Measurements from ENCODE around the gene HAND2.
A peak's percentile ranks its signal among the peaks of the same experiment; 100 is the strongest.

Gene HAND2

DNA sequence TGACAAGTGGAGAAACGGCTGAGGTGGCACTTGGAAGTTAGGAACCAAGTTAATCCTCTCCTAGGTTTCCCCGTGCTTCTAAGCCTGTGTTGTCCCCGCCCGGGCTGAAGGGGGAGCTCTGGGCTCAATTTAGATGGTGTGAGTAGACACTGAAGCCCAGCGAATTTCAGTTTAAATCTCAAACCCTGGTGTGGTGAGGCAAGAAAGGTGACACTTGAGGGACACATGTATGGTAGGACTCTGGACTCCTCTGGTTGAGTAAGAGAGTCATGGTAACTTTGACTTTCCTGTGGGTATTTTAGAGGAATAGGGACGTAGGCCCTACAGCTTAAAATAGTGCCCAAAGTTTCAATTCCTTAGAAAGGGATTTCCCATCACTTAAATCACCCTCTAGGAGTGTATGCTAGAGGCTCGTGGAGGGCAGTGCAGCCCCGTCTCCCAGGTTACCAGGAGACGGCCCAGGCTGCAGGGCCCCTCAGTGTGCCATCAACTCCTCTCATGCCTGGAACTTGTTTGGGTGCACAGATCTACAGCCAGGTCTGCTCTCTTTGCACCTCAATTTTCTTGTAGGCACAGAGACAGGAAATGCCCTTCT, 24.0 kb downstream of the HAND2 start:
- H3K9me3 ChIP-seq (ENCODE audit: insufficient read depth, low read depth, low read length) = no peaks in the 10 kb centered on the region
- H3K27me3 ChIP-seq (ENCODE audit: insufficient read depth, low read length) = peaks cover 100% of the 10 kb centered on the region
- no peak overlapping the region for H3K27ac ChIP-seq (ENCODE audit: low read length)
- H3K4me3 ChIP-seq (ENCODE audit: low read length) = peak overlapping the region; percentile 42; the same call in 1 of the 2 replicates
- peaks cover 4% of the 10 kb centered on the region; the same call in 1 of the 2 replicates for H3K4me1 ChIP-seq (ENCODE audit: insufficient read depth, low read length)
- no peaks in the 10 kb centered on the region for H3K36me3 ChIP-seq (ENCODE audit: insufficient read depth, low read depth, low read length)
- no peak overlapping the region for H3K9ac ChIP-seq (ENCODE audit: low read depth, low read length)

DNA sequence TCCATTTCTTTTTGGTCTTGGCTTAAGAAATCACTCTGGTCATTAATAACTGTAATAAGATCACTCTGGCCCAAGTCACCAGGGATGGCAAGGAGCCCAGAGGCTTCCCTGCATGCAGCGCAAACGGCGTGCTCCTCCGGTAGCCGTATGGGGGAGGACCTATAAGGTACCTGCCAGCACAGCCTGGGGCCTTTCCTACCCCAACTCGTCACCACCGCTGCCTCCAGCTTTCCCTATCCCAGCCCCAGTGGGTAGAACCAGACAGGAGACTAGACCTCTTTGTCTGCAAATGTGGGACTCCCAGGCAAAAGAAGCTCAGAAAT, 25.9 kb downstream of the HAND2 start:
- Histone ChIP-seq H3K9me3 (ENCODE audit: insufficient read depth, low read depth, low read length) (no peaks in the 10 kb centered on the region), H3K36me3 (ENCODE audit: insufficient read depth, low read depth, low read length) (no peaks in the 10 kb centered on the region), H3K4me1 (ENCODE audit: insufficient read depth, low read length) (peaks cover 4% of the 10 kb centered on the region; the same call in 1 of the 2 replicates), H3K9ac (ENCODE audit: low read depth, low read length) (no peak overlapping the region), H3K4me3 (ENCODE audit: low read length) (no peak overlapping the region), H3K27me3 (ENCODE audit: insufficient read depth, low read length) (peaks cover 100% of the 10 kb centered on the region), H3K27ac (ENCODE audit: low read length) (no peak overlapping the region)

DNA sequence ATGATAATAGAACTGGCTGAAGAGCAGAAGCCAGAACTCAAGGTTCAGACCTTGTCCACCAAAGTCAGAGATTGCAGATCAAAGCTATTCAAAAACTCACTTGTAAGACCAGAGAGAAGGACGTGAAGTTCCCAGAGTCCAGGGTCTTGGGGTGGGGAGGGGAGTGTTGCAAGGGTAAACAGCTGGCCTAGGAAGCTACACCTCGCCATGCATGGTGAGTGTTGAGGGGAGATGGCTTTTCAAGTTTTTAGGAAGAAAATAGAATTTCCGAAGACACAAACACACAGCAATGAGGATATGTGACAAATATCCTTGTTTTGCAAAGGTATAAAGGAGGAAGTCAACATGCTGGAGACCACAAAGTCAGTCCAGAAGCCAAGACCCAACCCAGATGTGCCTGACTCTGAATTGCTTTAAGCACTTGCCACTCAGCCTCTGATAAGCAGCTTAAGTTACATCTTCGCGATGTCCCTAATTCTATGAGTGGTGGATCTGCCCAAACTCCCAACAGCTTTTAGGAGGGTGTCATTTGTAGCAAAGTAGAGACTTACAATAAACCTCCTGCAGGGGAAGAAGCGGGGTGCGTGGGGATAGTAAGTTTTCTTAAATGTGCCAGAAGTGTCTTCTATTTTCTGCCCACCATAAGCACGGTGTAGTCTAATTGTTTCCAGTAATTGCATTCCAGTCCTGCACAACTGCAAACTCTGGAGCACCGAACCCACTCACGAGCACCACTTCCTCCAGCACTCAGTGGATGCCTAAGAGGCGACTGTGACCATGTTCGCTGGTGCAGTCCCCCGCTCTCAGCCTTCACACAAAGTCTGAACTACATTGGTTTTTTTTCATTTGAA, 26.5 kb downstream of the HAND2 start:
- Histone ChIP-seq H3K27me3 (ENCODE audit: insufficient read depth, low read length) (peaks cover 100% of the 10 kb centered on the region), H3K9me3 (ENCODE audit: insufficient read depth, low read depth, low read length) (no peaks in the 10 kb centered on the region), H3K27ac (ENCODE audit: low read length) (no peak overlapping the region), H3K4me1 (ENCODE audit: insufficient read depth, low read length) (peaks cover 4% of the 10 kb centered on the region; the same call in 1 of the 2 replicates), H3K36me3 (ENCODE audit: insufficient read depth, low read depth, low read length) (no peaks in the 10 kb centered on the region), H3K9ac (ENCODE audit: low read depth, low read length) (no peak overlapping the region), H3K4me3 (ENCODE audit: low read length) (no peak overlapping the region)

DNA sequence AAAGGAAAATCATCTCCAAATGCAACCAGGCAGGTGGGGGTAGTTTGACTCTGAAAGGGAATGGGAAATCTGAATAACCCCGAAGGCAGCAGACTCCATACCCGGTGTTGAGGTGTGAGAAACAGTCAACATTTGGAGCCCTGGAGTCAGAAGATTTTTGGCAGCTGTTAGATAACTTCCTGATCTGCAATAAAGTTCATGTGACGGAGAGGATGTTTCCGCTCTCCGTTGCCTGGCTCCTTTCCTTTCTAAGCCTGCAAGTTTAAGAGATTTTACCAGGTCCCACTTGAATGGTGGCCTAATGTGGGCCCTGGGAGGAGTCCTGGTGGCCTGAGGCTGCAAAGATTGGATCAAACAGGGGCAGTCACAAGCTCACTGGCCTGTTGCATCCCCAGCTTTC, 27.7 kb downstream of the HAND2 start:
- Histone ChIP-seq H3K4me1 (ENCODE audit: insufficient read depth, low read length) (peaks cover 4% of the 10 kb centered on the region; the same call in 1 of the 2 replicates), H3K9ac (ENCODE audit: low read depth, low read length) (no peak overlapping the region), H3K4me3 (ENCODE audit: low read length) (no peak overlapping the region), H3K36me3 (ENCODE audit: insufficient read depth, low read depth, low read length) (no peaks in the 10 kb centered on the region), H3K27me3 (ENCODE audit: insufficient read depth, low read length) (peaks cover 95% of the 10 kb centered on the region), H3K27ac (ENCODE audit: low read length) (no peak overlapping the region), H3K9me3 (ENCODE audit: insufficient read depth, low read depth, low read length) (no peaks in the 10 kb centered on the region)

DNA sequence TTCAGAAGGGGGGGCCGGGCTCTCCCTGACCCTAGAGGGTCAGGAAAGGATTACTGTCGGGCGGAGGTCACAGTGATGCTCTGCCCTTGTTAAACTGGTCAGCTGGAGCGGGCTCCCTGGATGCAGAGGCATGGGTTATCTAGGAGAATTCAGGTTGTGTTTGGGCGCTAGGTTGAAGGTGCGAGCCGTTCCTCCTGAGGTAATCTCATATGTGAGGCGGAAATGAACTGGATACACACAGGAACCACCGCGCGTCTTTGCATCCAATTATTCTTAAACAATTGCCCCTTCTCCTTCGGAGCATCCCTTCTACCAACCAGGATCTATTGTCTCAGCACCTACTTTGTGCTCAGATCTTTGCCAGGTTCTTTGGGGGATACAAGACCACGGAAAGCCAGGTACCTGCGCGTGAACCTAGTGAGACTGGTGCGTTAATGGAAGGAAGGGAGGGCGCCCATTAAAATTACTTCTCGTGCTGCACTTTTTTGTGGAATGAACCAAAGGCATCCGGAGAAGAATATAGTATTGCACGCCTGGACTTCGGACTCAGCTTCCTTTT, 28.4 kb downstream of the HAND2 start:
- Histone ChIP-seq H3K4me3 (ENCODE audit: low read length) (peak overlapping the region; percentile 56; the same call in 1 of the 2 replicates), H3K36me3 (ENCODE audit: insufficient read depth, low read depth, low read length) (no peaks in the 10 kb centered on the region), H3K9me3 (ENCODE audit: insufficient read depth, low read depth, low read length) (no peaks in the 10 kb centered on the region), H3K9ac (ENCODE audit: low read depth, low read length) (no peak overlapping the region; the same call in 1 of the 2 replicates), H3K27me3 (ENCODE audit: insufficient read depth, low read length) (peaks cover 88% of the 10 kb centered on the region), H3K4me1 (ENCODE audit: insufficient read depth, low read length) (peaks cover 4% of the 10 kb centered on the region; the same call in 1 of the 2 replicates), H3K27ac (ENCODE audit: low read length) (no peak overlapping the region)

DNA sequence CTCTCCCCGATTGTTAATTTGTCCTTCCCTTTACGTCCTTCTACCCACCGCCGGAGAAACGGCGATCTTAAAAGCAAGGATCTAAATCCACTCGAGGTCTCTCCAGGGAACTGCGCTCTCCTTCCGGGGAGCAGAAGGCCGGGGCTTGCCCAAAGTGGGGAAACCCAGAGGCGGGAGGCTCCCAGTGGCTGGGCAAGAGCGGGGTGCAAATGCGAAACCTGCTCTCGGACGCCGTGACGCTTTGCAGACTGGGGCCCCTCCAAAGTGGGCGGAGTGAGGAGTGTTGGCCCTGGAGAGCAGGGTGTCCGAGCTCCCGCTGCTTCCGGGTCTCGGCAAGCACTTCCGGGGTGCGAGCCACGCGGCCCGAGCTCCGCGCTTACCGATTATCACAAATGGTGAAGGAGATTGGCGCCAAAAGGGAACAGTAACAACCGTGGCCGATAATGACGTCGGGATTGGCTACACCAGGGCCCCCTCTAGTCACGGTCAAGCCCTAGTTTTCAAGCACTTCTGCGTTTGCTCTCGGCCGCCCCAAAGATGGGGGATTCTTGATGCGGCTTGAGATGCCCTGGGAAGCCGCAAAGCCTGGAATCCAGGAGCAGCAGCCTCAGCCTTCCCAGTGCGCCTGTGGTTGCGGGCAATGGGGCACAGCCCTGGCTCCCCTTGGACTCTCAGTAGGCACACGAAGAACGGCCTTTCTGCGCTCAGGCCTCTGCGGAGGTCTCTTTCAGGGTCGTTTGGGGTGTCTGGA, 29.0 kb downstream of the HAND2 start:
- Histone ChIP-seq H3K27me3 (ENCODE audit: insufficient read depth, low read length) (peaks cover 87% of the 10 kb centered on the region), H3K4me1 (ENCODE audit: insufficient read depth, low read length) (0 out of 2 replicates have a peak, but pooled peaks cover 4% of the 10 kb centered on the region), H3K9me3 (ENCODE audit: insufficient read depth, low read depth, low read length) (no peaks in the 10 kb centered on the region), H3K4me3 (ENCODE audit: low read length) (peak overlapping the region; percentile 56; the same call in 1 of the 2 replicates), H3K27ac (ENCODE audit: low read length) (no peak overlapping the region), H3K9ac (ENCODE audit: low read depth, low read length) (peak overlapping the region; percentile 18; the same call in 1 of the 2 replicates), H3K36me3 (ENCODE audit: insufficient read depth, low read depth, low read length) (no peaks in the 10 kb centered on the region)

DNA sequence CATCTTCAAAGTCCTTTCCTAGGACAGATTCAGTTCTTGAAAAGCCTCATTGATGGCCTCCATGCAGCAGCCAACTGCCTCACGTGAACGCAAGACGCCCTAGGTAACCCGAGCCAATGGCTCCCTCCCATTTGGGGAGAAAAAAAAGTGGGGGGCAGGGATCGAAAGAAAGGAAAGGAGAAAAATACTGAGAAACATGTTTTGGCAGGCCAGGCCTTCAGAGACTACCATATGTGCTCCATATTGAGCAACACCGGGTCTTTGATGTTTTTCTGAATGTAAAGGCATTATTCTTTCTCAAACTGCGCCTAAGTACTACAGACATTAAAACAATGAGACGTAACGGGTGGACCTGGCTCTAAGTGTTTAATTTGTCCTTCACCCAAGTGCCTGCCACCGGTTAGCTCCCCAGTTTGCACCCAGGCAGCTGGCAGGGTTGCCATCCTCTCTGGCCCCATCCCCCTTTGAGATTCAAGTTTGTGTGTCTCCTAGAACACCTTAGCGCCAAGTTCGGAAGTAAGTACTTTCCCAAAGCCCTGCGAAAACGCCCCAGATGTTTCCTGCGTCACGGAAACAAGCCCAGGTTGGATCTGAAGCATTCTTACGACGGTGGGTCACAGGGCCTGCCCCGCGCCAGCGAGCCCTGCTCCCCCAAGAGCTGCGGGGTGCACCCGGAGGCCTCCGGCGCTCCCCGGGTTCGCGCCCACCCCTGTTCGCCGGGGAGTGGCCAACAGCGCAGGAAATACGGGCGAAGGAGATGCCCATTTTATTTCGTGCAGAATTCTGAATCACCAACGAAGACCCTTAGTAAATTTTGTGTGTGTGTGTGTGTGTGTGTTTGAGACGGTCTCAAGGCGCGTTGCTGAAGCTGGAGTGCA, 30.1 kb downstream of the HAND2 start:
- H3K27ac ChIP-seq (ENCODE audit: low read length) = no peak overlapping the region
- H3K9me3 ChIP-seq (ENCODE audit: insufficient read depth, low read depth, low read length) = no peaks in the 10 kb centered on the region
- no peaks in the 10 kb centered on the region for H3K36me3 ChIP-seq (ENCODE audit: insufficient read depth, low read depth, low read length)
- H3K27me3 ChIP-seq (ENCODE audit: insufficient read depth, low read length) = peaks cover 87% of the 10 kb centered on the region
- H3K9ac ChIP-seq (ENCODE audit: low read depth, low read length) = no peak overlapping the region
- peak overlapping the region; percentile 56; the same call in 1 of the 2 replicates for H3K4me3 ChIP-seq (ENCODE audit: low read length)
- 0 out of 2 replicates have a peak, but pooled peaks cover 4% of the 10 kb centered on the region for H3K4me1 ChIP-seq (ENCODE audit: insufficient read depth, low read length)

DNA sequence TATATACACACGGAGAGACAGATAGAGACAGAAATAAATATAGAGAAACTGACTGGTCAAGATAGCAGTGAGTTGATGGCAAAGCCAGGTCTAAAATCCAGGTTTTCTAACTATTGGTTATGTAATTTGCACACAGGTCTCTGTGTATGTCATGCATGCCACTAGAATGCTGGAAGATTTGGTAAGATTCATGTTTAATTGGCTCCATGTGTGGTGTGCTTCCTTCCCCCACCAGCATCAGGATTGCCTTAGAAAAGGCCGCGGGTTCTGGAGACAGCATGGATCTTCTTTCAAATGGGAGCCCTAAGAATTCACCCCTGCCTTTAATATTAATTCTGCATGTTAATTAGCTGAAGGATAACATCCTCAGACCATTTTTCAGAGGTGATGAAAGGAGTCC, 31.3 kb downstream of the HAND2 start:
- no peak overlapping the region for H3K27ac ChIP-seq (ENCODE audit: low read length)
- H3K4me1 ChIP-seq (ENCODE audit: insufficient read depth, low read length) = 0 out of 2 replicates have a peak, but pooled peaks cover 4% of the 10 kb centered on the region
- H3K4me3 ChIP-seq (ENCODE audit: low read length) = no peak overlapping the region
- peaks cover 87% of the 10 kb centered on the region for H3K27me3 ChIP-seq (ENCODE audit: insufficient read depth, low read length)
- no peaks in the 10 kb centered on the region for H3K9me3 ChIP-seq (ENCODE audit: insufficient read depth, low read depth, low read length)
- no peak overlapping the region for H3K9ac ChIP-seq (ENCODE audit: low read depth, low read length)
- H3K36me3 ChIP-seq (ENCODE audit: insufficient read depth, low read depth, low read length) = no peaks in the 10 kb centered on the region

DNA sequence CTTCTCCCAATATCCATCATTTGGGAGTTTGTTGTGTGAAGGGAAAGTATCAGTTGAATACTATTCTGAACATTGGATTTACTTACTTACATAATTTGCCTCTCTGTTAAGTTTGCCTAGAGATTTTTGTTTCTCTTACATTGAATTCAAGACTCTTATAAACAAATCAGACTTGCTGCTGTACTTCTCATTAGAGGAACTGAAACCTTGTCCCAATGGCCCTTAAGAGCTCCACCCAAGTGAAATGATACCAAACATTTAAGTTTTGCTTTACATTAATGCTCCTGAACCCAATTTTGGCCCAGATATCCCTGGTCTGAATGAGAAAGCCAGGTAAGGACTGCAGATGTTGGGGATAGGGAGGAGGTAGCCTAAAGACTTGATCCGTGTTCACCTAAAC, 32.0 kb downstream of the HAND2 start:
- Histone ChIP-seq H3K9me3 (ENCODE audit: insufficient read depth, low read depth, low read length) (no peaks in the 10 kb centered on the region), H3K4me1 (ENCODE audit: insufficient read depth, low read length) (0 out of 2 replicates have a peak, but pooled peaks cover 4% of the 10 kb centered on the region), H3K36me3 (ENCODE audit: insufficient read depth, low read depth, low read length) (no peaks in the 10 kb centered on the region), H3K27ac (ENCODE audit: low read length) (no peak overlapping the region), H3K9ac (ENCODE audit: low read depth, low read length) (no peak overlapping the region), H3K4me3 (ENCODE audit: low read length) (no peak overlapping the region), H3K27me3 (ENCODE audit: insufficient read depth, low read length) (peaks cover 87% of the 10 kb centered on the region)

DNA sequence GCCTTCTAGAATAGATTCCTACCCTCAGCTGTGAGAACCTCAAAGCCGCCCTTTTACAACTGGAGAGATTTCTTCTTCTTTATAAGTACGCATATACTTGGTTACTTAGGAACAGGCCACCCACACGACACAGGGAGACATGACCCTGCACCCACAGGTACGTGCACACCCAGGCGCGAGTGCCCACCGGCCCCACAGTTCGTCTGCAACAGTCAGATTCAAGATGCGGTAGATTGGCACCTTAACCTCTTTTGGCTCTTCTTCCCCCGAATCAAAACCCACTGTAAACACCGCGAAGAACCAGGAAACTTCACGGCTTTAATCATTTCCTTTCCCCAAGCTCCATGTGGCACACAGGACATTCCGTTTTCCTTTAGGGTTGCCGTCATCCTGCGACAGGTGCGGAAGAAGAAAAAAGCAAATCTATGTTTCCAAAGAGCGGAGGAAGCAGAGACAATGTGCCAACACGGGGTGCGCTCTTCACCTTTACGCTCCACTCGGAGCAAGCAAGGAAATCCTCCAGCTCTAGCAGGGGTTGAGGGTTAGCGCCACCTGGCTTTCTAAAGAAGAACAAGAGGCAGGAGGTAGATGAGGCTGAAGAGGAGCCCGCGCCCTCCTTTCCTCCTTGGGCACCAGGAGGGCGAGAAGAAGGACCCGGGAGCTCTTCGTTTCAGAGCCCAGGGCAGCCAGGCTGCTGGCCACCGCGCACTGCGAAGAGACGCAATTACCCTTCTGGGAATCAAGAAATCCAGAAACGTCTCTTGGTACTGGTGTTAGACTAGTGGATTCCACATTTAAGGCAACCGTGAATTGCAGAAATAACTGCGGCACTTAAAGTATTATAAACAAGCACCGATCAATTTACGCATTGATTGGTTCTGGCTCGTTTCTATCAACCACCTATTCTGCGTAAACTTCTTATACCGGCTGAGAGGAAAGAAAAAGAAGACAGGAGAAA, 35.7 kb downstream of the HAND2 start:
- Histone ChIP-seq H3K27me3 (ENCODE audit: insufficient read depth, low read length) (peaks cover 61% of the 10 kb centered on the region), H3K9ac (ENCODE audit: low read depth, low read length) (no peak overlapping the region), H3K9me3 (ENCODE audit: insufficient read depth, low read depth, low read length) (no peaks in the 10 kb centered on the region), H3K36me3 (ENCODE audit: insufficient read depth, low read depth, low read length) (no peaks in the 10 kb centered on the region), H3K27ac (ENCODE audit: low read length) (no peak overlapping the region), H3K4me1 (ENCODE audit: insufficient read depth, low read length) (peaks cover 16% of the 10 kb centered on the region; the same call in 1 of the 2 replicates), H3K4me3 (ENCODE audit: low read length) (peak overlapping the region; percentile 65)

Measured in iPS-20b (cell line).